Breast epithelium (tissue), 4 donors: ENCODE measurements around the gene WDPCP. TPM values are rescaled to one million over a fixed set of nuclear protein-coding genes. Genes with fewer than 3 reads are reported as not detected.

ENCODE experiments used
- DNase-seq, 2 donors: peaks; one replicate each; pipeline ENCODE4 v3.0.0-alpha.2; 2019; ENCODE audit warnings: low spot score in 2 of 2
- H3K27ac ChIP-seq, 2 donors: fragments of 200-600 bp; sonication (generic) in 1 of 2; one replicate each; pipeline ENCODE4 v1.5.1; 2016 to 2019; ENCODE audit warnings: mild to moderate bottlenecking in 1 of 2
- H3K27me3 ChIP-seq, 2 donors: fragments of 200-600 bp; sonication (generic) in 1 of 2; one replicate each; pipeline versions ENCODE4 v1.5.1 to v1.6.0; 2017 to 2019; ENCODE audit warnings: control low read depth in 1 of 2, mild to moderate bottlenecking in 1 of 2
- H3K36me3 ChIP-seq: fragments of 200-600 bp; one replicate; pipeline ENCODE4 v1.5.1; 2019
- H3K4me1 ChIP-seq, 2 donors: fragments of 200-600 bp; sonication (generic); one replicate each; pipeline ENCODE4 v1.5.1; 2016 to 2019; ENCODE audit warnings: control low read depth in 1 of 2
- H3K4me3 ChIP-seq, 3 donors: fragments of 200-600 bp; sonication (generic); 1 replicate in 2 of 3; 2 replicates in 1 of 3; pipeline ENCODE4 v1.5.1; 2016 to 2019; ENCODE audit warnings: mild to moderate bottlenecking in 3 of 3, moderate library complexity in 2 of 3
- H3K9me3 ChIP-seq, 2 donors: fragments of 200-600 bp; sonication (generic) in 1 of 2; one replicate each; pipeline ENCODE4 v1.5.1; 2016 to 2019; ENCODE audit warnings: control low read depth in 1 of 2
- POLR2A ChIP-seq: fragments of 450-650 bp; IDR thresholded peaks from one replicate; pipeline ENCODE4 v1.6.1; 2016; ENCODE audit warnings: antibody characterized with exemption, mild to moderate bottlenecking, moderate library complexity
- POLR2AphosphoS5 ChIP-seq, 3 donors: sonication (generic); formaldehyde crosslinking; IDR thresholded peaks; one replicate each; pipeline ENCODE4 v1.6.1; 2017; ENCODE audit warnings: antibody characterized with exemption in 3 of 3
- intact Hi-C: fragments of 100-400 bp; cut with DNase I; formaldehyde crosslinking; loops from one replicate; pipeline ENCODE4 v1.15.1; 2023; ENCODE audit warnings: low total_unique reads
- total RNA-seq, 3 donors: library from RNA; depleted of rRNA; stranded (reverse); fragments of >200 nt; gene quantifications; one replicate each; pipeline ENCODE4 v1.1.0, GENCODE V29; 2016
- TF ChIP-seq, protein P1 (sequence below), 3 donors: fragments of 450-650 bp; IDR thresholded peaks; one replicate each; pipeline ENCODE4 v1.5.1; 2016 to 2017; ENCODE audit warnings: antibody characterized with exemption in 3 of 3, mild to moderate bottlenecking in 3 of 3, moderate library complexity in 3 of 3

The WDPCP gene
- total RNA-seq, 3 donors from 2014 or later, result 25.2 to 37.4 (median 29.4) TPM

DNA sequence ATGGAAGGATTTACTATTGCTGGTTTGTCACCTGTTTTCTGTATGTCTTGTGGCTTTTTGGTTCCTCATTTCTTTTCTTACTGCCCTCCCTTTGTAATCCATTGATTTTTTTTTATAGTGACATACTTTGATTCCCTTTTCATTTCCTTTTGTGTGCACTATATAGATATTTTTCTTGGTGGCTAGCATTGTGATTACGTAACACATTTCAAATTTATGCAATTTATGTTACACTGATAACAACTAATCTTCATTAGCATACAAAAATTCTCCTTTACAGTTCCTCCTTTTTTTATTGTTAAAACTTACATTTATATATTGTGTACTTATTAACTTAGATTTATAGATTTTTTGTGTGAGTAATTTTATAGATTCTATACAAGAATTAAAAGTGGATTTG lies 457.1 kb downstream of the WDPCP start:
- Histone ChIP-seq H3K27ac (no peak overlapping the region), H3K9me3 (peaks cover 6 to 34% of the 10 kb centered on the region in 2 donors), H3K4me3 (no peak overlapping the region), H3K36me3 (no peaks in the 10 kb centered on the region), H3K4me1 (no peaks in the 10 kb centered on the region), H3K27me3 (no peaks in the 10 kb centered on the region)
- DNase-seq, result no peak
- no peak for TF ChIP-seq POLR2AphosphoS5 (IDR thresholded peaks at IDR 0.05)
- TF ChIP-seq, protein P1, sequence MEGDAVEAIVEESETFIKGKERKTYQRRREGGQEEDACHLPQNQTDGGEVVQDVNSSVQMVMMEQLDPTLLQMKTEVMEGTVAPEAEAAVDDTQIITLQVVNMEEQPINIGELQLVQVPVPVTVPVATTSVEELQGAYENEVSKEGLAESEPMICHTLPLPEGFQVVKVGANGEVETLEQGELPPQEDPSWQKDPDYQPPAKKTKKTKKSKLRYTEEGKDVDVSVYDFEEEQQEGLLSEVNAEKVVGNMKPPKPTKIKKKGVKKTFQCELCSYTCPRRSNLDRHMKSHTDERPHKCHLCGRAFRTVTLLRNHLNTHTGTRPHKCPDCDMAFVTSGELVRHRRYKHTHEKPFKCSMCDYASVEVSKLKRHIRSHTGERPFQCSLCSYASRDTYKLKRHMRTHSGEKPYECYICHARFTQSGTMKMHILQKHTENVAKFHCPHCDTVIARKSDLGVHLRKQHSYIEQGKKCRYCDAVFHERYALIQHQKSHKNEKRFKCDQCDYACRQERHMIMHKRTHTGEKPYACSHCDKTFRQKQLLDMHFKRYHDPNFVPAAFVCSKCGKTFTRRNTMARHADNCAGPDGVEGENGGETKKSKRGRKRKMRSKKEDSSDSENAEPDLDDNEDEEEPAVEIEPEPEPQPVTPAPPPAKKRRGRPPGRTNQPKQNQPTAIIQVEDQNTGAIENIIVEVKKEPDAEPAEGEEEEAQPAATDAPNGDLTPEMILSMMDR (IDR thresholded peaks at IDR 0.05), result no peak
- intact Hi-C loops, result no loop called here

DNA sequence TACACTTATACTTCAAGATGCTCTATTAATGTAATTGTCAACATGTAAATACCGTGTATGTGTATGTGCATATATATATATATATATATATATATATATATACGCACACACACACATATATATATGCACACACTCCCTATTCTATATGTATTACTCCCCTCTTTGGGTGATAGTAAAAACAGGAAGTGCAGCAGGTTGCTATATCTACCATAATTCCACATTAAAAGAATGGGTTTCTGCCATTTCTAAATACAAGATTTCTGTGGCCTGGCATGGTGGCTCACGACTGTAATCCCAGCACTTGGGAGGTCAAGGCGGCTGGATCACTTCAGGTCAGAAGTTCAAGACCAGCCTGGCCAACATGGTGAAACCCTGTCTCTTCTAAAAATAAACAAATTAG lies 460.7 kb downstream of the WDPCP start:
- Histone ChIP-seq H3K27ac (no peak overlapping the region), H3K4me3 (no peak overlapping the region), H3K27me3 (no peaks in the 10 kb centered on the region), H3K4me1 (no peaks in the 10 kb centered on the region), H3K36me3 (no peaks in the 10 kb centered on the region), H3K9me3 (peaks cover 0 to 22% of the 10 kb centered on the region in 2 donors)
- TF ChIP-seq, protein P1 (IDR thresholded peaks at IDR 0.05), result no peak
- TF ChIP-seq POLR2A, result no peak
- TF ChIP-seq POLR2AphosphoS5 (IDR thresholded peaks at IDR 0.05), result no peak
- no peak for DNase-seq
- intact Hi-C loops, result no loop called here

DNA sequence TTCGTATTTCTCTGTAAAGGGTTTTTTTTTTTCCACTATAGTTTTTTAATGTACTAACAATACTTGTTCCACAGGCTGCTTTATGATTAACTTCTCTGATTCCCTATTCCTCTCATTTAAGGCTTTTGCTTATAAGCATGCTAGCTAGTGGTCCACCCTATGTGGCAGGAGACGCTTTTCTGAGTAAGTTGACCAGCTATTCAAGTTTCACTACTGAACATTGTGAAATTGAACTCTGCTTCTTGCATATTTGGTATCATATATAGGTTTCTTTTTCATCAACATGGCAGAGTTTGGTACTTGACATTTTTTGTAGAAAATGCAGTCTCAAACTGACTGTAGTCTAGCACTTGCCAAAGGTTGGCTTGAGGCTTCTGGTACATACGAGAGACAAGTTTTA lies 463.4 kb downstream of the WDPCP start:
- Histone ChIP-seq H3K9me3 (no peaks in the 10 kb centered on the region), H3K27ac (no peak overlapping the region), H3K4me1 (no peaks in the 10 kb centered on the region), H3K36me3 (no peaks in the 10 kb centered on the region), H3K27me3 (no peaks in the 10 kb centered on the region), H3K4me3 (no peak overlapping the region)
- DNase-seq, result no peak
- intact Hi-C loops, result no loop called here
- TF ChIP-seq, protein P1 (IDR thresholded peaks at IDR 0.05), result no peak
- TF ChIP-seq POLR2A, result no peak

DNA sequence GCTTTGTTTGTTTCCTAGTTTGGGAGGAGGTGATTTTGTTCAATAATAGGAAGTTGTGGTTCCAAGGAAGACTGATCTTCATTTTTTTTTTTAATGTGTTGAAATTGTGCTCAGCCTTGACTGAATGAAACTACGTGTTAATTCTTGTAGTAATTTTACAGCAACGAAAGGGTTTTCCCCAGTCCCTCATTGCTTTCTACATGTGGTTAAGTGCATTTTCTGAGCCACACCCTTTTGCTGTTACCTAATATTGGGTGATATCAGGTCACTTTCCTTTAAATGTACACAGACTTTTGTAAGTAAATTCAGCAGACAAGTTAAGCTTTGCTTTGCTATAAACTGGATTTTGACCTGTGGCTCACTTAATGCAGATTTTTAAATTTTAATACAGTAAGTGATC lies 464.1 kb downstream of the WDPCP start:
- Histone ChIP-seq H3K9me3 (no peaks in the 10 kb centered on the region), H3K4me3 (no peak overlapping the region), H3K36me3 (no peaks in the 10 kb centered on the region), H3K27ac (no peak overlapping the region), H3K4me1 (no peaks in the 10 kb centered on the region), H3K27me3 (no peaks in the 10 kb centered on the region)
- intact Hi-C loops, result no loop called here
- TF ChIP-seq, protein P1 (IDR thresholded peaks at IDR 0.05), result no peak
- no peak for DNase-seq

DNA sequence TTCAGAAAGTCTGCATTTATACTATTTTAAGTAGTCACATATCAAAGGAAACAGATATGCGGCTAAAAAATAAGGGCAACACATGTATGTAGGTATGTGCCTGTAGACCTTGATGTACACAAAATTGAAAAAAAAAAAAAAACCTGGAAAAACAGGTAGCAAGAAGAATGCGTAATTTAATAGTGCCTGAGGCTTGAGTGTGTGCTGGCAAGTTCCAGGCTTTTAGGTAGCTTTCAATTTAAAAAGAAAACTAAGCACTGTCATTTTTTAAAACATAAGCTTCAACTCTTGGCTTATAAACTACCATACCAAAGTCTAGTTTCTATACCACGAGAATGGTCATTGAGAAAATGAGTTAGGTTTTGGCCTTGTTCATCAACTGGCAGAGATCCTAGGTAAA lies 465.4 kb downstream of the WDPCP start:
- DNase-seq, result no peak
- TF ChIP-seq POLR2AphosphoS5 (IDR thresholded peaks at IDR 0.05) (no peak), POLR2A (no peak)
- TF ChIP-seq, protein P1 (IDR thresholded peaks at IDR 0.05), result no peak
- Histone ChIP-seq H3K27me3 (no peaks in the 10 kb centered on the region), H3K27ac (no peak overlapping the region), H3K9me3 (peaks cover 7 to 9% of the 10 kb centered on the region in 2 donors), H3K36me3 (peaks cover 5% of the 10 kb centered on the region), H3K4me3 (no peak overlapping the region), H3K4me1 (no peaks in the 10 kb centered on the region)
- intact Hi-C loops, result no loop called here
